Muscle of leg (tissue), 11 donors: ENCODE measurements around the gene MSANTD1. TPM values are rescaled to one million over a fixed set of nuclear protein-coding genes. Genes with fewer than 3 reads are reported as not detected.

Source experiments
- DNase-seq: peaks from one replicate; pipeline ENCODE4 v3.0.0; 2013
- H3K27ac ChIP-seq: one replicate; pipeline ENCODE4 v1.5.1; 2013; ENCODE audit warnings: mild to moderate bottlenecking, low read length, control low read depth
- H3K27me3 ChIP-seq: one replicate; pipeline ENCODE4 v1.6.1; 2013; ENCODE audit warnings: low read length; ENCODE audit not compliant: control insufficient read depth, insufficient read depth
- H3K36me3 ChIP-seq: one replicate; pipeline ENCODE4 v1.6.1; 2013; ENCODE audit warnings: low read length; ENCODE audit not compliant: control insufficient read depth, insufficient read depth
- H3K4me1 ChIP-seq: one replicate; pipeline ENCODE4 v1.6.1; 2013; ENCODE audit warnings: low read length; ENCODE audit not compliant: control insufficient read depth, insufficient read depth
- H3K4me3 ChIP-seq: one replicate; pipeline ENCODE4 v1.5.1; 2013; ENCODE audit warnings: low read length, control low read depth
- H3K9me3 ChIP-seq: replicated peaks from 2 replicates; pipeline ENCODE4 v1.6.1; 2013; ENCODE audit warnings: low read depth, low read length; ENCODE audit not compliant: control insufficient read depth
- WGBS: methylation state at CpG from one replicate; pipeline ENCODE4 v1.1.5; 2013; ENCODE audit warnings: missing lambda C conversion rate; ENCODE audit not compliant: insufficient coverage; 5-methylcytosine and 5-hydroxymethylcytosine counted together
- polyA plus RNA-seq, 8 donors: library from polyadenylated mRNA; unstranded; fragments of 120-200 nt; gene quantifications; one replicate each; pipeline versions ENCODE4 v1.2.1 to v1.2.3, GENCODE V29; 2013; ENCODE audit warnings: inconsistent platforms in 1 of 8, low replicate concordance in 1 of 8; ENCODE audit not compliant: insufficient read length in 8 of 8, insufficient read depth in 1 of 8
- total RNA-seq: library from RNA; stranded (reverse); fragments of 120-200 nt; gene quantifications from one replicate; pipeline ENCODE4 v1.2.4, GENCODE V29; 2013

MSANTD1 gene
- total and polyA plus RNA-seq, 9 donors = 0.25 to 0.89 (median 0.75) TPM

- Histone ChIP-seq H3K4me1 (peaks cover 17% of the 10 kb centered on the region), H3K27me3 (no peaks in the 10 kb centered on the region), H3K36me3 (peaks cover 88% of the 10 kb centered on the region), H3K27ac (no peak overlapping the region), H3K9me3 (no peaks in the 10 kb centered on the region), H3K4me3 (no peak overlapping the region)
- WGBS = 79% methylated on average over 13 of the region's 22 CpGs
- no peak for DNase-seq
Observed at GRCh38 chr4:3225071-3225850, 23.7 kb upstream of the MSANTD1 start.

GRCh38 chr4:3225936-3226335 is 23.0 kb upstream of the MSANTD1 start:
- WGBS = 52% methylated on average over 7 of the region's 9 CpGs
- Histone ChIP-seq H3K27me3 (no peaks in the 10 kb centered on the region), H3K36me3 (peaks cover 91% of the 10 kb centered on the region), H3K27ac (peak overlapping the region; percentile 42), H3K4me1 (peaks cover 12% of the 10 kb centered on the region), H3K9me3 (no peaks in the 10 kb centered on the region), H3K4me3 (no peak overlapping the region)
- peak; percentile 63 for DNase-seq

GRCh38 chr4:3226467-3226866 is 22.5 kb upstream of the MSANTD1 start:
- 80% methylated on average over 5 of the region's 9 CpGs for WGBS
- Histone ChIP-seq H3K9me3 (no peaks in the 10 kb centered on the region), H3K36me3 (peaks cover 91% of the 10 kb centered on the region), H3K4me1 (peaks cover 11% of the 10 kb centered on the region), H3K4me3 (no peak overlapping the region), H3K27me3 (no peaks in the 10 kb centered on the region), H3K27ac (peak overlapping the region; percentile 42)
- DNase-seq = peak; percentile 68

DNA sequence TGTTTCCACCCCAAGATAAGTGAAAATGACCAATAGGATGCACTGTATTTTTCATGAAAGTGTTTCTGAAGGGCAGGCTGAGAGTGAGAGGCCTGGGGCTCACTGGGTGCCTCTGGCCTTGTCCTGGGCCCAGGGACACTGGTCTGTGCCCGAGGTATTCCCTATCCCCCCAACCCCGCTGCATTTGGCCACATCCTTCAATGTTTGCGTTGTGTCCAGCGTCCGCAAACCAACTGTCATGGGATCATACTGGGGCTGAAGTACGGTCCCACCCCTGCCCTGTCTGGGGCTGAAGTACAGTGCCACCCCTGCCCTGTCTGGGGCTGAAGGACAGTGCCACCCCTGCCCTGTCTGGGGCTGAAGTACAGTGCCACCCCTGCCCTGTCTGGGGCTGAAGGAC is 22.0 kb upstream of the MSANTD1 start:
- Histone ChIP-seq H3K4me1 (peaks cover 11% of the 10 kb centered on the region), H3K4me3 (no peak overlapping the region), H3K27ac (peak overlapping the region; percentile 3), H3K36me3 (peaks cover 91% of the 10 kb centered on the region), H3K9me3 (no peaks in the 10 kb centered on the region), H3K27me3 (no peaks in the 10 kb centered on the region)
- DNase-seq = no peak
- WGBS = 80% methylated on average over 6 of the region's 6 CpGs

- H3K36me3 ChIP-seq = peaks cover 92% of the 10 kb centered on the region
- no peak overlapping the region for H3K4me3 ChIP-seq
- H3K27ac ChIP-seq = no peak overlapping the region
- H3K9me3 ChIP-seq = no peaks in the 10 kb centered on the region
- no peak for DNase-seq
- H3K4me1 ChIP-seq = peaks cover 11% of the 10 kb centered on the region
- WGBS = 83% methylated on average over 19 of the region's 23 CpGs
- no peaks in the 10 kb centered on the region for H3K27me3 ChIP-seq
Observed at GRCh38 chr4:3227878-3228675, 20.9 kb upstream of the MSANTD1 start.

GRCh38 chr4:3228881-3229280 is 20.1 kb upstream of the MSANTD1 start:
- 96% methylated on average over 8 of the region's 13 CpGs for WGBS
- no peak overlapping the region for H3K27ac ChIP-seq
- no peaks in the 10 kb centered on the region for H3K27me3 ChIP-seq
- H3K36me3 ChIP-seq = peaks cover 92% of the 10 kb centered on the region
- H3K4me1 ChIP-seq = peaks cover 11% of the 10 kb centered on the region
- no peak for DNase-seq
- H3K9me3 ChIP-seq = no peaks in the 10 kb centered on the region
- no peak overlapping the region for H3K4me3 ChIP-seq

DNA sequence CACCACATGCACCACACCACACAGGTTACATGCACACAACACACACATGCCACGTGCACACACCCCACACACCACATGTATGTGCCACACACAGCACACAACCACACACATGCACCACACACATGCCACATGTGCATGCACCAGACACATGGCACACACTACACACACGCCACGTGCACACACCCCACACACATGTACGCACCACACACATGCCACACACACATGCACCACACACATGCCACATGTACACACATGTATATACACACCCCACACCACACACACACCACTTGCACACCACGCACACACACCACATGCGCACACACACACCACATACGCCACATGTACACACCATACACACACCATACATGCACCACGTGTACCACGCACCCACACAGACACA is 19.6 kb upstream of the MSANTD1 start:
- no peaks in the 10 kb centered on the region for H3K9me3 ChIP-seq
- H3K27ac ChIP-seq = no peak overlapping the region
- no peak for DNase-seq
- H3K4me3 ChIP-seq = no peak overlapping the region
- peaks cover 92% of the 10 kb centered on the region for H3K36me3 ChIP-seq
- H3K27me3 ChIP-seq = no peaks in the 10 kb centered on the region
- peaks cover 11% of the 10 kb centered on the region for H3K4me1 ChIP-seq
- WGBS = 91% methylated on average over 9 of the region's 9 CpGs

DNA sequence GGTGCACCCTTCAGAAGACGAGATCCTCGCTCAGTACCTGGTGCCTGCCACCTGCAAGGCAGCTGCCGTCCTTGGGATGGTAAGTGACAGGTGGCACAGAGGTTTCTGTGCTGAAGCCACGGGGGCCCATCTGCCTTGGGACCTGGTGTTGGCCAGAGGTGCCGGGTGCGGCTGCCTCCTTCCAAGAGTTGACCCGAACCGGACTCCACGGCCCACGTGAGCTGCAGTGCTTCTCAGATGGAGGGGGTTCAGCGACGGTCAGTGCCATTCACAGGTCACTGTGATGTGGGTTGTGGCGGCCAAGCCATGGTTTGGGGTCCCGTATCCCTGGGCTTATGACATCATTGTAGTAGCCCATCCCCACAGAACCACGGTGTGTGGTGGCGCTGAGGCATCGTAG is 19.0 kb upstream of the MSANTD1 start:
- DNase-seq = no peak
- Histone ChIP-seq H3K27me3 (no peaks in the 10 kb centered on the region), H3K4me3 (no peak overlapping the region), H3K4me1 (peaks cover 11% of the 10 kb centered on the region), H3K36me3 (peaks cover 92% of the 10 kb centered on the region), H3K27ac (no peak overlapping the region), H3K9me3 (no peaks in the 10 kb centered on the region)
- 92% methylated on average over 12 of the region's 17 CpGs for WGBS

DNA sequence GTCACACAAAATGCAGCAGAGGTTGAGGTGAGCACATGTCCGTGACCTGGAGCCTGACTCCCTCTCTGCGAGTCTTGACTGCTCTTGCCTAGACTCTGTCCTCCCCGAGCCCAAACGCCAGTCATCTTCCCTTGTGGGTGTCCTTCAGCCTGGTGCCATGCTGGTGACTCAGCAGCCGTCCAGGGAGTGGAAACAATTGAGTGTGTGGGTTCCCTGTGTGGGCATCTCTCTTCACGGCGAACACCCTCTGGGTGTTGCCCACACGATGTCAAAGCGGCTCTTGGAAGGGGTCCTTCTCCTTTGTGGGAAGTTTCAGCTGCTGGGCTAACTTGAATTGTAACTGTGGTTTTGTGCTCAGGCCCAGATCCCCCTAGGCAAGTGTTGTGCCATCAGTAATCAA is 17.5 kb upstream of the MSANTD1 start:
- DNase-seq = no peak
- Histone ChIP-seq H3K9me3 (no peaks in the 10 kb centered on the region), H3K27ac (no peak overlapping the region), H3K4me3 (no peak overlapping the region), H3K4me1 (peaks cover 7% of the 10 kb centered on the region), H3K27me3 (no peaks in the 10 kb centered on the region), H3K36me3 (peaks cover 93% of the 10 kb centered on the region)
- WGBS = 85% methylated on average over 9 of the region's 9 CpGs

DNA sequence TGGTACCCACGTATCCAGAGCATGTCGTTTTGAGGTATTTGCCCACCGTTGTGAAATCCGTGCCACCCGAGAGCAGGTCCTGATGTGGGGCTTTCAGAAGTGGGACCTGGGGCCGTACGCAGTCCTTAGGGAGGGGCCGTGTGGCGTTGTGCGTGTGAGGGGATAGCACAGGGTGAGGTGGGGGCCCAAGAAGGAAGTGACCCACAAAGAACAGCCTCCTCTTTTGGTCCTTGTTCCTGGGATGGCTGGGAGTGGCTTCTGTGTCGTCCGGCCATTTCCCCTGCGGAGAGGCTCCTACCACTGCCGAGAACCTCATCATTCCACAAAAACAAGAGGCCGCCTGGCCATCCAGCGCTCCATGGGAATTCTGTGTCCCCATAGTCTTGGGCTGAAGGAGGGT is 17.0 kb upstream of the MSANTD1 start:
- Histone ChIP-seq H3K27ac (no peak overlapping the region), H3K9me3 (no peaks in the 10 kb centered on the region), H3K4me3 (no peak overlapping the region), H3K36me3 (peaks cover 92% of the 10 kb centered on the region), H3K27me3 (no peaks in the 10 kb centered on the region), H3K4me1 (peaks cover 7% of the 10 kb centered on the region)
- no peak for DNase-seq
- WGBS = 87% methylated on average over 7 of the region's 16 CpGs
